Stimulated activated naive CD8-positive, alpha-beta T cell treated with anti-CD3 and anti-CD28 coated beads, Interleukin-15, Interleukin-2, amounts not matched to agents 100 ng/mL and 50 ng/mL, for 24 hours (primary cell): Measurements from ENCODE around the gene SCAPER.
"Not testable (repeated sequence)": the region's sequence is repeated elsewhere in the genome, so short reads cannot be mapped to it uniquely, and the experiment has no call there.

Experiments
- H3K27ac Mint-ChIP-seq: one replicate; pipeline ENCODE4 v1.8.0; 2021; ENCODE audit warnings: mild to moderate bottlenecking, mixed read lengths
- H3K27me3 Mint-ChIP-seq: one replicate; pipeline ENCODE4 v1.8.0; 2021; ENCODE audit warnings: mixed read lengths
- H3K36me3 Mint-ChIP-seq: one replicate; pipeline ENCODE4 v1.8.0; 2021; ENCODE audit warnings: low read depth, mixed read lengths
- H3K4me1 Mint-ChIP-seq: one replicate; pipeline ENCODE4 v1.8.0; 2021; ENCODE audit warnings: low read depth, mixed read lengths
- H3K4me3 Mint-ChIP-seq: one replicate; pipeline ENCODE4 v1.8.0; 2021; ENCODE audit warnings: mild to moderate bottlenecking, mixed read lengths
- H3K9me3 Mint-ChIP-seq: one replicate; pipeline ENCODE4 v1.8.0; 2021; ENCODE audit warnings: mixed read lengths

SCAPER gene

DNA sequence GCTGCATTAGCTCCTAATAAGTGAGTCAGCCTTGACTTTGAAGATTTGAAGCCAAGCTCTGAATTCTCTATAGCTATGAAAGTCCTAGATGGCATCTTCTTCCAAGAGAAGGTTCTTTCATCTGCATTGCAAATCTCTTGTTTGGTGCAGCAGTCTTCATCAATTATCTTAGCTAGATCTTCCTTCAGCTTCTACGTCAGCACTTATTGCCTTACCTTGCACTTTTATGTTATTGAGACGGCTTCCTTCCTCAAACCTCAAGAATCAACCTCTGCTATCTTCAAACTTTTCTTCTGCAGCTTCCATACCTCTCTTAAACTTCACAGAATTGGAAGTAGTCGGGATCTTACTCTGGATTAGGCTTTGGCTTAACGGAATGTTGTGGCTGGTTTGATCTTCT, 167.6 kb downstream of the SCAPER start:
- no peaks in the 10 kb centered on the region for H3K27me3 Mint-ChIP-seq

DNA sequence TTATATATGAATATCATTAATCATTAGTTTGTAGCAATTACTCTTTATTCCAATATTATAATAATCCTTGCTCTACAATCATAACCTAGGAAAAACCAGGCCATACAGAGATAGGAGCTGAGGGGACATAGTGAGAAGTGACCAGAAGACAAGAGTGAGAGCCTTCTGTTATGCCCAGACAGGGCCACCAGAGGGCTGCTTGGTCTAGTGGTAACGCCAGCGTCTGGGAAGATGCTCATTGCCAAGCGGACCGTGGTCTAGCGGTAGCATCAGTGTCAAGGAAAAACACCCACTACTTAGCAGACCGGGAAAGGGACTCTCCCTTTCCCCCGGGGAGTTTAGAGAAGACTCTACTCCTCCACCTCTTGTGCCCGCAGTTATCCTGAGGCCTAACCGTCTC, 172.8 kb downstream of the SCAPER start:
- not testable (repeated sequence) for H3K4me3 Mint-ChIP-seq, H3K4me1 Mint-ChIP-seq, H3K27ac Mint-ChIP-seq, H3K9me3 Mint-ChIP-seq, H3K27me3 Mint-ChIP-seq
- peaks cover 51% of the 10 kb centered on the region for H3K36me3 Mint-ChIP-seq

More for the DNA sequence above, 167.6 kb downstream of the SCAPER start:
- Mint-ChIP-seq H3K27ac (no peak overlapping the region), H3K36me3 (peaks cover 52% of the 10 kb centered on the region), H3K9me3 (no peaks in the 10 kb centered on the region), H3K4me3 (no peak overlapping the region), H3K4me1 (peaks cover 8% of the 10 kb centered on the region)

DNA sequence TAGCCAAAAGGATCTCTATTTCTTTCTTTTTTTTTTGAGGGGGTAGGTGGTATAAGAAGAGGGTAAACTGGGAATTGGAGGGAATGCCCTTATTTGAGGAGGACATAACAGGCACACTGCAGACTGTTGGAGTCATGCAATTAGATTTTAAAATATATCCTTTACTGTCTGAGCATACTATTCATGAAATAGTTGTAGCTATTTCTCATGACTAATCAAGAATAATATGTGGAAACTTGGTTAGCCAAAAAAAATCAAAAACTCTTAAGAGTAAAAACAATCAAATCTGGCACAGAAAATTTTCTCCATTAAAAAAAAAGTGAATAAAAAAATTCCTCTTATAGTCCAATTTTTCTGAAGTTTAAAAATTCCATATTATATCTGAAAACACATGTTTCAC, 174.9 kb downstream of the SCAPER start:
- no peak overlapping the region for H3K4me3 Mint-ChIP-seq
- H3K27me3 Mint-ChIP-seq = no peaks in the 10 kb centered on the region
- no peak overlapping the region for H3K27ac Mint-ChIP-seq
- H3K9me3 Mint-ChIP-seq = no peaks in the 10 kb centered on the region
- H3K36me3 Mint-ChIP-seq = peaks cover 52% of the 10 kb centered on the region
- H3K4me1 Mint-ChIP-seq = no peaks in the 10 kb centered on the region

DNA sequence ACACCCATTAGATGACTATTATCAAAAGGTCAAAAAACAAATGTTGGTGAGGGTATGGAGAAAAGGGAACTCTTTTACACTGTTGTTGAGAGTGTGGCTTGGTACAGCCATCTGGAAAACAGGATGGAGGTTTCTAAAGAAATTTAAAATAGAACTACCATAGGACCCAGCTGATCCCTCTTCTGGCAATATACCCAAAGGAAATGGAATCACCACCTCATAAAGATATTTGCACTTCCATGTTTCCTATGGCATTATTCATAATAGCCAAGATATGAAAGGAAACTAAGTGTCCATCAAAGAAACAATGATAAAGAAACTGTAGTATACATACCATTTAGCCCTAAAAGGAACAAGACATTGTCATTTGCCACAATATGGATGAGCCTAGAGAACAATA, 186.3 kb downstream of the SCAPER start:
- Mint-ChIP-seq H3K4me1 (no peaks in the 10 kb centered on the region), H3K4me3 (no peak overlapping the region), H3K9me3 (peaks cover 44% of the 10 kb centered on the region), H3K27me3 (no peaks in the 10 kb centered on the region), H3K36me3 (peaks cover 61% of the 10 kb centered on the region), H3K27ac (no peak overlapping the region)

DNA sequence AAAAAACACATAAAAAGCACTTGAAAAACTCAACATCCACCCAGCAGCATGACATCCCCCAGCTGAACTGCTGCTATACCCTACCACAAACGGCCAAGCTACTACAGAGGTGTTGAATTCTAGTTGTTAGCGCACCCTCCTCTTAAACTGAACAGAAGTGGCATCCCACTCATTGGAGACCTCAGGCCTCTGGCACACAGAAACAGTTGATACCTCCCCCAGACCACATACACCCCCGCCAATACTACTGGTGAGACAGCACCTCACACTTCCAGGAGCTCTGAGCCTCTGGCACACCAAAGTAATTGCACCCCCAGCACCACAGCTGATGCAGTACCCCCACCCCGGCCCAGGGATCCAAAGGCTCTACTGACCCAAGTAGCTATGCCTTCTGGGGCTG, 190.2 kb downstream of the SCAPER start:
- Mint-ChIP-seq H3K9me3 (peaks cover 40% of the 10 kb centered on the region), H3K27ac (no peak overlapping the region), H3K4me3 (no peak overlapping the region), H3K27me3 (no peaks in the 10 kb centered on the region), H3K4me1 (peaks cover 8% of the 10 kb centered on the region), H3K36me3 (peaks cover 63% of the 10 kb centered on the region)

DNA sequence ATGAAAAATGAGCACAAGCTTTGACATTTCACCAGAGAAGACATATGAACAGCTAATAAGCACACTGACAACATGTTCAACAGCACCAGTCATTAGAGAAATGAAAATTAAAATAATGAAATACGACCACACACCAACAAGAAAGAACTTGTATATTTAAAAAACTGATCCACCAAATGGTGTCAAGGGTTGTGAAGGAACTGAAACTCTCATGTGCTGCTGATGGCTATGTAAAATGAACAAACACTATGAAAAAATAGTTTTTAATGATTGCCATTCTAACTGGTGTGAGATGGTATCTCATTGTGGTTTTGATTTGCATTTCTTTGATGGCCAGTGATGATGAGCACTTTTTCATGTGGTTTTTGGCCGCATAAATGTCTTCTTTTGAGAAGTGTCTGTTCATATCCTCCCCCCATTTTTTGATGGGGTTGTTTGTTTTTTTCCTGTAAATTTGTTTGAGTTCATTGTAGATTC, 193.8 kb downstream of the SCAPER start:
- Mint-ChIP-seq H3K36me3 (peaks cover 55% of the 10 kb centered on the region), H3K27ac (no peak overlapping the region), H3K27me3 (no peaks in the 10 kb centered on the region), H3K4me3 (no peak overlapping the region), H3K9me3 (peaks cover 26% of the 10 kb centered on the region), H3K4me1 (peaks cover 15% of the 10 kb centered on the region)

DNA sequence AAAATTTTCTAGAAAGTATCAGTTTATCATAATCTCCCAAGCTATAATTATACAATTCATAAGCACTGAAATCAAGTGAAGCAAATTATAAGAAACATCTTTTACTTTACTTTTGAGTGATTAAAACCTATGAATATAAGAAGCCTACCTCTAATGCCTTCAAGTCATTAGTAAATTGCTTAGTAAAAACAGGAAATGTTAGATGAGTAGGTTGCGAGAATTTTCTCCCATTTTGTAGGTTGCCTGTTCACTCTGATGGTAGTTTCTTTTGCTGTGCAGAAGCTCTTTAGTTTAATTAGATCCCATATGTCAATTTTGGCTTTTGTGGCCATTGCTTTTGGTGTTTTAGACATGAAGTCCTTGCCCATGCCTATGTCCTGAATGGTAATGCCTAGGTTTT, 201.1 kb downstream of the SCAPER start:
- H3K9me3 Mint-ChIP-seq, H3K27ac Mint-ChIP-seq, H3K4me3 Mint-ChIP-seq, H3K27me3 Mint-ChIP-seq: not testable (repeated sequence)
- H3K4me1 Mint-ChIP-seq = peaks cover 12% of the 10 kb centered on the region
- H3K36me3 Mint-ChIP-seq = peaks cover 48% of the 10 kb centered on the region

DNA sequence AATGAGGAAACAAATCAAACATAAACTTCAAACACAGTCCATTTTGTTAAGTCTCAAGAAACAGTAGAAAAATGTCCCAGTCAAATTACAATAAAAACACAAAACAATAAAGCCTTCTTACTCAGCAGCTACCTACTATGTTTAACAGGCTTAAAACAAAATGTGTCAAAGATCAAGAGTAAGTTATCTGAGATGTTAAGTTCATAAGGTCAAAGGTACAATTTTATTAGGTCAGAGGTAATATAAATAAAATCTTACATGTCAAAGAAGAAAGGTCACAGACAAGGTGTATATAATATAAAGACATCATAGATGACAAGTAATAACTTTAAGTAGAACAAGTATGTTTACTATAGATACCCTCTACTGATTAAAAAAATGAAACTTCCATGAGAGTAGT, 208.3 kb downstream of the SCAPER start:
- H3K27me3 Mint-ChIP-seq = no peaks in the 10 kb centered on the region
- no peak overlapping the region for H3K27ac Mint-ChIP-seq
- H3K4me1 Mint-ChIP-seq = no peaks in the 10 kb centered on the region
- no peak overlapping the region for H3K4me3 Mint-ChIP-seq
- no peaks in the 10 kb centered on the region for H3K9me3 Mint-ChIP-seq
- peaks cover 21% of the 10 kb centered on the region for H3K36me3 Mint-ChIP-seq

DNA sequence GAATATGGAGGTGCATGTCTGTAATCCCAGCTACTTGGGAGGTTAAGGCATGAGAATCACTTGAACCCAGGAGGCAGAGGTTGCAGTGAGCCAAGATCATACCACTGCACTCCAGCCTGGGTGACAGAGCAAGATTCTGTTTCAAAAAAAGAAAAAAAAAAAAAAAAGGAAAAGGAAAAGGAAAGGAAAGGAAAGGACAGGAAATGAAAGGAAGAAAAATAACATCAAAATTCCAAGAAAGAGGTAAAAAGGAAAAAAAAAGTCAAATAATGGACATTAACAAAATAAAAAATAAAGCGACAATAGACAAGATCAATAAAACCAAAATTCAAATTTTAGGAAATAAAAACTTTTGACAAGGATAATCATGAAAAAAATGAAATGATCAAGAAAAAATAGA, 212.6 kb downstream of the SCAPER start:
- H3K27ac Mint-ChIP-seq, H3K4me1 Mint-ChIP-seq, H3K27me3 Mint-ChIP-seq, H3K9me3 Mint-ChIP-seq, H3K4me3 Mint-ChIP-seq: not testable (repeated sequence)
- peaks cover 11% of the 10 kb centered on the region for H3K36me3 Mint-ChIP-seq

DNA sequence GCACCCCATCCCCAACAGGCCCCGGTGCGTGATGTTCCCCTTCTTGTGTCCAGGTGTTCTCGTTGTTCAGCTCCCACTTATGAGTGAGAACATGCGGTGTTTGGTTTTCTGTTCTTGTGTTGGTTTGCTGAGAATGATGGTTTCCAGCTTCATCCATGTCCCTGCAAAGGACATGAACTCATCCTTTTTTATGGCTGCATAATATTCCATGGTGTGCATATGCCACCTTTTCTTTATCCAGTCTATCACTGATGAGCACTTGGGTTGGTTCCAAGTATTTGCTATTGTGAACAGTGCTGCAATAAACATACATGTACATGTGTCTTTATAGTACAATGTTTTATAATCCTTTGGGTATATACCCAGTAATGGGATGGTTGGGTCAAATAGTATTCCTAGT, 217.5 kb downstream of the SCAPER start:
- peaks cover 31% of the 10 kb centered on the region for H3K36me3 Mint-ChIP-seq
- not testable (repeated sequence) for H3K4me1 Mint-ChIP-seq, H3K4me3 Mint-ChIP-seq, H3K9me3 Mint-ChIP-seq, H3K27ac Mint-ChIP-seq, H3K27me3 Mint-ChIP-seq

DNA sequence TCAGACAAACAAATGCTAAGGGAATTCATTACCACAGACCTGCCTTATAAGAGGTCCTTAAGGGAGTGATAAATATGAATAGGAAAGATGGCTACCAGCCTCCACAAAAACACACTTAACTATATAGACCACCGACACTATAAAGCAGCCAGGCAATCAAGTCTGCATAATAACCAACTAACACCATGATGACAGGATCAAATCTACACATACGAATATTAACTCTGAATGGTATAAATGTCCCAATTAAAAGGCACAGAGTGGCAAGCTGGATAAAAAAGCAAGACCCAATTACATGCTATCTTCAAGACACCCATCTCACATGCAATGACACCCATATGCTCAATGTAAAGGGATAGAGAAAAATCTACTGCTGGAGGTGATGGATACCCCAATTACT, 221.1 kb downstream of the SCAPER start:
- Mint-ChIP-seq H3K4me1 (no peaks in the 10 kb centered on the region), H3K4me3 (no peak overlapping the region), H3K9me3 (peaks cover 4% of the 10 kb centered on the region), H3K36me3 (peaks cover 37% of the 10 kb centered on the region), H3K27me3 (no peaks in the 10 kb centered on the region), H3K27ac (no peak overlapping the region)

DNA sequence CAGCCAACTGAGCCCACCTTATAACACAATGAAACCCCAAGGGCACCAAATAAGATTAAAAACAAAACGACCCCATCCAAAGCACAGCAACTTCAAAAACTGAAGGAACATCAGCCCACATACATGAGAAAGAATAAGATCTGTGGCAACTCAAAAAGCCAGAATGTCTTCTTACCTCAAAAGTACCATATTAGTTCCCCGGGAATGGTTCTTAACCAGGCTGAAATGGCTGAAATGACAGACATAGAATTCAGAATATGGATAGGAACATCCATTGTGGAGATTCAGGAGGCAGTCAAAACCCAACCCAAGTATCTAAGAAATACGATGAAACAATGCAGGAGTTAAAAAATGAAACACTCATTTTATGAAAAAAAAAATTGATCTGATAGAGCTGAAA, 222.3 kb downstream of the SCAPER start:
- Mint-ChIP-seq H3K27me3 (no peaks in the 10 kb centered on the region), H3K4me3 (no peak overlapping the region), H3K36me3 (peaks cover 30% of the 10 kb centered on the region), H3K27ac (no peak overlapping the region), H3K9me3 (peaks cover 4% of the 10 kb centered on the region), H3K4me1 (no peaks in the 10 kb centered on the region)

DNA sequence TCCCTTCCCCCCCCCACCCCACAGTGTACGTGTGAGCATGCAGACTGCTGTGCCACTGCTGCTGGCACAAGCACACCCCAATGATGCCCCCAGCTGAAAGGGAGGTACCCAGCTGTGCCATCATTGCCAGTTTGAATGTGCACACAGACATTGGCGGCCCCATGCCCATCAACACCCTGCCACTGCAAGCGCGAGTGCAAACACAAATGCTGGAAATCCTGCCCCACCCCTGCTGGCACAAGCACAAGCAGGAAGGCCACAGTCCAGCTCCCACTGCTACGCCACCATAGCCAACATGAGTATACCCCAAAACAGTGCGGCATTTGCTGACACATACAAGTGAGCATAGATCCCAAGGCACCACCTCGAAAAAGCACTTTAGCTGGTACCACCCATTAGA, 222.9 kb downstream of the SCAPER start:
- H3K4me3 Mint-ChIP-seq = no peak overlapping the region
- peaks cover 4% of the 10 kb centered on the region for H3K9me3 Mint-ChIP-seq
- peaks cover 26% of the 10 kb centered on the region for H3K36me3 Mint-ChIP-seq

DNA sequence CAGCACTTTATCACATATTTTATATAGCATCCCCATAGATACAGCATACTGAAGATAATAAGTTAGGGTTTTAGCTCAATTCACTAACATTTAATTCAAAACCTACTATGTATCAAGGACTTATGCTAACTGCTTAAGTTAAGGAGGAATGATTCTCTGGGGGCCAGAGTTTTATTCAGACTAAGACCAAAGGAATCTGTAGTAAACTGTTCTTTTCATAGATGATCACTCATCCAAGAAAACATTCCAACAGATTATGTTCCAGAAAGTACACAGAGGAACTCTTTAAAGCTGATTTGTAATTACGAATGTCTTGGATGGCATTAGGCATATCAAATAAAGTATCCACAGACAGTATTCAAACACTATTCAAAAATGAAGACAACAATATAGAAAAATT, 226.4 kb downstream of the SCAPER start:
- H3K9me3 Mint-ChIP-seq = no peaks in the 10 kb centered on the region
- no peak overlapping the region for H3K27ac Mint-ChIP-seq
- H3K27me3 Mint-ChIP-seq = no peaks in the 10 kb centered on the region
- H3K36me3 Mint-ChIP-seq = peaks cover 11% of the 10 kb centered on the region
- H3K4me1 Mint-ChIP-seq = no peaks in the 10 kb centered on the region
- no peak overlapping the region for H3K4me3 Mint-ChIP-seq

More for the DNA sequence above, 222.9 kb downstream of the SCAPER start:
- Mint-ChIP-seq H3K27ac (no peak overlapping the region), H3K27me3 (no peaks in the 10 kb centered on the region), H3K4me1 (no peaks in the 10 kb centered on the region)

DNA sequence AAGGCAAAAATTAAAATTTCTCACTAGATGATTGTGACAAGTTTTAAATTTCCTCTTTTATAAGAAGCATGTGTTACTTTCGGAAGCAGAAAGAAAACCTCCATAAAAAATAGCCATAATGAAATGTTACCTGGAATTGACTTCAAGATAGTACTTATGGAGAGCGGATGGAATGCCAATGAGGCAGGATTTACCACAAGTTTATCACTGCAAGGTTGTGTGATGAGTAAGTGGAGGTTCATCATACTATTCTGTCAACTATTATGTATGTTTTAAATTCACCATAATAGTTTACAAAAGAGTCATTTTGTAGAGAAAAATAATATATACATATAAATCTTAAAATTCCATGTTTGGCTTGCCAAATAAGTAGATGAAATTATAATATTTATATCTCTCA, 230.3 kb downstream of the SCAPER start:
- Mint-ChIP-seq H3K4me3 (no peak overlapping the region), H3K9me3 (no peaks in the 10 kb centered on the region), H3K4me1 (no peaks in the 10 kb centered on the region), H3K27ac (no peak overlapping the region), H3K27me3 (no peaks in the 10 kb centered on the region), H3K36me3 (no peaks in the 10 kb centered on the region)

DNA sequence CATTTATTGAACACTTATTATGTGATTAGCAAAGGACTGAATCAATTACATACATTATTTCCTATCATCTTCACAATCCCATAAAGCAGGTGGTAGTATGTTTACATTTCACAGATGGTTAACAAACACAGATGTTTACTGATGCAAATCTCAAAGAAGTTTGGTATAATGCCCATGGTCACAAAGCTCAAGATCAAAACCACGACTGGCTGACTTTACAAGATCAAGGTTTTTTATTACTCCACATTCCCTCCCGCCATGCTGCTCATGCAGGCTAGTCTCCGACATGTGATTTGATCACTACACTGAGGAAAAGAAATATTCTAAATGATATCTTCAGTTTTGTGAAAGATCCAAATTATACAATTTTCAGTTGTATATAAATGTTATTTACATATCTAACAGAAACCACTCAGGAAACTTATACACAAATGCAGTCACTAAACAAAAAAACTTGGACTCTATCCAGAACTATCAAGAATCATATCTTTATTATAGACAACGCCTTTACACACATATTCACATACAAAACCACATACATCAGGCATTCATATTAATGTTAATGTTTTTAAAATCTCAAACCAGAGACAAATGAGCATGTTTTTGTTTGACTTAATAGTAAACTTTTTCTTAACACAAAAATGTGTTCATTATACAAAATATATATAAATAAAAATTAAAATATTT, 235.5 kb downstream of the SCAPER start:
- peaks cover 6% of the 10 kb centered on the region for H3K36me3 Mint-ChIP-seq
- no peaks in the 10 kb centered on the region for H3K27me3 Mint-ChIP-seq
- H3K4me1 Mint-ChIP-seq = no peaks in the 10 kb centered on the region
- H3K4me3 Mint-ChIP-seq = no peak overlapping the region
- H3K9me3 Mint-ChIP-seq = no peaks in the 10 kb centered on the region
- no peak overlapping the region for H3K27ac Mint-ChIP-seq
